Neural progenitor cell (in vitro differentiated cells): ENCODE results near the gene POLDIP2.

Source experiments
- EZH2 ChIP-seq: fragments of 200-600 bp; sonication (generic); IDR thresholded peaks from 2 replicates; pipeline ENCODE4 v1.6.1; 2017; ENCODE audit warnings: antibody characterized with exemption, mild to moderate bottlenecking, moderate library complexity
- EZH2phosphoT487 ChIP-seq: fragments of 200-600 bp; sonication (generic); IDR thresholded peaks from 2 replicates; pipeline ENCODE4 v1.6.1; 2017; ENCODE audit warnings: antibody characterized with exemption
- TF ChIP-seq, protein P1 (sequence below): fragments of 200-600 bp; sonication (generic); IDR thresholded peaks from 2 replicates; pipeline ENCODE4 v1.5.1; 2017; ENCODE audit warnings: antibody characterized with exemption, mild to moderate bottlenecking

DNA sequence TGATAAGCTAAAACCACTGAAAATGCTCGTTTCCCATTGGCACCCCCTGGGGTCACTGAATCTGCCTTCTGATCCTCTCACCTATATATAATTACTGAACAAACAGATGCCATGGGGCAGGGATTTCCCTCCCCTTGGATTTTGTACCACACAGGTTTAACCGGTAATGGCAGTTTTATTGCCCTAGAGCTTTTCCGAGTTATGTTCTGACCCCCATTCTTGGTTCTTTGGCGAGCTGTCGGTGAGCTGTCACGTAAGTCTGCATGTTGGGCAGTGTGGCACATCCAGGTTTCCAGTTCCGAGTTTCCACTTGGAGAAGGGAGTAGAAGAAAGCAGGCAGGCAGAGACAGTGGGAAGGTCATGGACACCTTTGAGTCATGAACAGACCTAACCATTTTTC lies 31.2 kb downstream of the POLDIP2 start:
- TF ChIP-seq, protein P1, sequence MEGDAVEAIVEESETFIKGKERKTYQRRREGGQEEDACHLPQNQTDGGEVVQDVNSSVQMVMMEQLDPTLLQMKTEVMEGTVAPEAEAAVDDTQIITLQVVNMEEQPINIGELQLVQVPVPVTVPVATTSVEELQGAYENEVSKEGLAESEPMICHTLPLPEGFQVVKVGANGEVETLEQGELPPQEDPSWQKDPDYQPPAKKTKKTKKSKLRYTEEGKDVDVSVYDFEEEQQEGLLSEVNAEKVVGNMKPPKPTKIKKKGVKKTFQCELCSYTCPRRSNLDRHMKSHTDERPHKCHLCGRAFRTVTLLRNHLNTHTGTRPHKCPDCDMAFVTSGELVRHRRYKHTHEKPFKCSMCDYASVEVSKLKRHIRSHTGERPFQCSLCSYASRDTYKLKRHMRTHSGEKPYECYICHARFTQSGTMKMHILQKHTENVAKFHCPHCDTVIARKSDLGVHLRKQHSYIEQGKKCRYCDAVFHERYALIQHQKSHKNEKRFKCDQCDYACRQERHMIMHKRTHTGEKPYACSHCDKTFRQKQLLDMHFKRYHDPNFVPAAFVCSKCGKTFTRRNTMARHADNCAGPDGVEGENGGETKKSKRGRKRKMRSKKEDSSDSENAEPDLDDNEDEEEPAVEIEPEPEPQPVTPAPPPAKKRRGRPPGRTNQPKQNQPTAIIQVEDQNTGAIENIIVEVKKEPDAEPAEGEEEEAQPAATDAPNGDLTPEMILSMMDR = no peak
- TF ChIP-seq EZH2 = no peak
- no peak for TF ChIP-seq EZH2phosphoT487
